Lower lobe of right lung (tissue), 2 donors: ENCODE measurements around the gene STMP1. TPM values are rescaled to one million over a fixed set of nuclear protein-coding genes. Genes with fewer than 3 reads are reported as not detected.

Experiments
- ATAC-seq, 2 donors: fragments of 200-7000 bp; cut with Tn5 transposase; one replicate each; pipeline ENCODE4 v1.9.1; 2020 to 2022; ENCODE audit warnings: mild to moderate bottlenecking in 2 of 2, moderate library complexity in 2 of 2
- DNase-seq: peaks from one replicate; pipeline ENCODE4 v3.0.0-alpha.2; 2020
- H3K27ac ChIP-seq: fragments of 200-600 bp; one replicate; pipeline ENCODE4 v1.8.0; 2022
- H3K27me3 ChIP-seq: fragments of 200-600 bp; one replicate; pipeline ENCODE4 v1.8.0; 2022; ENCODE audit warnings: low read depth
- H3K36me3 ChIP-seq: fragments of 200-600 bp; one replicate; pipeline ENCODE4 v1.8.0; 2022; ENCODE audit warnings: mild to moderate bottlenecking
- H3K4me1 ChIP-seq: fragments of 200-600 bp; one replicate; pipeline ENCODE4 v1.8.0; 2022
- H3K4me3 ChIP-seq: fragments of 200-600 bp; one replicate; pipeline ENCODE4 v1.8.0; 2022; ENCODE audit warnings: mild to moderate bottlenecking
- H3K9me3 ChIP-seq: fragments of 200-600 bp; one replicate; pipeline ENCODE4 v1.8.0; 2022
- CTCF ChIP-seq: fragments of 200-600 bp; IDR thresholded peaks from one replicate; pipeline ENCODE4 v1.8.0; 2022; ENCODE audit warnings: antibody characterized with exemption, mild to moderate bottlenecking
- intact Hi-C: fragments of 100-400 bp; cut with DNase I; formaldehyde crosslinking; loops from one replicate; pipeline ENCODE4 v1.11.0; 2022
- total RNA-seq: library from RNA; stranded (reverse); fragmentation: NEBNext Ultra II Directional; extraction: Animal tissue kit (Norgen Biotek cat#: 25700); gene quantifications from one replicate; pipeline ENCODE4 v1.2.1, GENCODE V29; 2021
- donor health status: DM: no; HTN: yes; CAD: no; lungs with severe emphysema.

STMP1 gene
- total RNA-seq, 1 donor from 2014 or later: 24.3 TPM

- no peak for DNase-seq
- Histone ChIP-seq H3K9me3 (no peaks in the 10 kb centered on the region), H3K4me3 (no peak overlapping the region), H3K27ac (no peak overlapping the region), H3K36me3 (no peaks in the 10 kb centered on the region), H3K27me3 (no peaks in the 10 kb centered on the region), H3K4me1 (no peaks in the 10 kb centered on the region)
- ATAC-seq: no peak
- intact Hi-C loops: no loop called here
- no peak for TF ChIP-seq CTCF
These were observed 47.2 kb downstream of the STMP1 start for GRCh38 chr7:135709508-135709907.

DNA sequence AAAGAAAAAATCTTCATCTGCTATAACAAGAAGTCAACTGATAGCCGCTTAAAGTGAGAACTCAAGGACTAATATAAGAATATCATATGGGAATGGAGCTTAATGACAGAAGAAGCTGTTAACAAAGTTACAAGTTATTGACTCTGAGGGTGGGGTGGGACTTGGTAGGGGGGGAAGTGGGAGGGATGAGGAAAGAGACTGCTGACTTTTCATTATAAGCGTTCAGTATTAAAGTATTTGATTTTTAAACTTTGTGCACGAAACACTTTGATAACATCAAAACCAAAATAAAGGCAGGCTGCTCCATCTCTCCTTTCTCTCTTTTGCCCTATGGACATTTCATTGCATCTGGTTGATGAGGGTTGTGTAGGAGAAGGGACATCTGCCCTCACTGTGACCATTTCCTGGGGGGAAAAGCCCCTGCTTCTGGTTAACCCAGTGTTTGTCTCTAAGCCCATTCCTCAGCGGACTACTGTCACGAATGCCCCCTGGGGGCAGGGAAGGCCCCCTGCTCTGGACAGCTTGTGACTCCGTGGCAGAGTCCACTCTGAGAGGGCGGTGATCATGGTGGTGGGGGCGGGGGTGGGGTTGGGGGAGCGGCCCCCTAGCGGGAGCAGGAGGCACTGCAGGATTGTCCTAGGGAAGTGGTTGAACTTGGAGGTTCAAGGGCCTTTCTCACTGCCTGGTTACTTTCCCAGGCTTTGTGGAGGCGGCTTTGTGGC, 48.3 kb downstream of the STMP1 start:
- ATAC-seq (peak; percentile 29 to 60), DNase-seq (no peak)
- H3K36me3 ChIP-seq: no peaks in the 10 kb centered on the region
- TF ChIP-seq CTCF: peak; percentile 65
- no peaks in the 10 kb centered on the region for H3K27me3 ChIP-seq
- no peaks in the 10 kb centered on the region for H3K4me1 ChIP-seq
- intact Hi-C loops: no loop called here
- H3K9me3 ChIP-seq: no peaks in the 10 kb centered on the region
- no peak overlapping the region for H3K4me3 ChIP-seq
- no peak overlapping the region for H3K27ac ChIP-seq

- Histone ChIP-seq H3K4me1 (no peaks in the 10 kb centered on the region), H3K27me3 (no peaks in the 10 kb centered on the region), H3K4me3 (no peak overlapping the region), H3K27ac (no peak overlapping the region), H3K9me3 (no peaks in the 10 kb centered on the region), H3K36me3 (no peaks in the 10 kb centered on the region)
- no peak for TF ChIP-seq CTCF
- ATAC-seq: no peak
- intact Hi-C loops: no loop called here
- no peak for DNase-seq
These were observed 48.8 kb downstream of the STMP1 start for GRCh38 chr7:135711139-135711469.

- H3K27ac ChIP-seq: no peak overlapping the region
- no peak for DNase-seq
- H3K9me3 ChIP-seq: no peaks in the 10 kb centered on the region
- intact Hi-C loops: no loop called here
- no peak for TF ChIP-seq CTCF
- H3K4me1 ChIP-seq: no peaks in the 10 kb centered on the region
- no peaks in the 10 kb centered on the region for H3K27me3 ChIP-seq
- H3K4me3 ChIP-seq: no peak overlapping the region
- H3K36me3 ChIP-seq: no peaks in the 10 kb centered on the region
- ATAC-seq: no peak
These were observed 50.0 kb downstream of the STMP1 start for GRCh38 chr7:135712182-135712782.

DNA sequence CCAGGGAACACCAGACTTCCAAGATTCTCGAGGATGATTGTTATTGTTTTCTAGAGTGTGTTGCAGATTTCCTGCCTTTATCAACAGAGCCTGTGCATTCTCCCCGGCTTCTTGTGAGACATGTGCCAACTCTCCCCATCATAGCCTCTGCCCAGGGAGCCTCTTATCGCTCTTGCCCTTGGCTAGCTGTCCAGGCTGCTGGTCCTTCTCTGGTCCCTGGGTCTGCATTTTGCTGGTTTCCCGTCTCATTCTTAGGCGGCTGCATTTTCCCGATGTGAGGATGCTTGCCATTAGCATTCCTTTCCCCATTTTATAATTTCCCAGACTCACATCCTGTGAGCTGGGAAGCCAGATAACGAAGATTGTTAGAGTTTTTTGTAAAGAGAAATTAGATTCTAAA, 50.5 kb downstream of the STMP1 start:
- Histone ChIP-seq H3K4me1 (no peaks in the 10 kb centered on the region), H3K27me3 (no peaks in the 10 kb centered on the region), H3K4me3 (no peak overlapping the region), H3K36me3 (no peaks in the 10 kb centered on the region), H3K9me3 (no peaks in the 10 kb centered on the region), H3K27ac (no peak overlapping the region)
- DNase-seq: no peak
- TF ChIP-seq CTCF: no peak
- no peak for ATAC-seq
- intact Hi-C loops: no loop called here
